AG20443 (cell line): ENCODE results near the gene COL15A1.

Experiments used
- DNase-seq: peaks from one replicate; pipeline ENCODE4 v3.0.0; 2012; ENCODE audit warnings: low spot score, mixed read lengths

COL15A1 gene

GRCh38 chr9:99015448-99015847, 71.7 kb downstream of the COL15A1 start:
- DNase-seq: no peak

DNA sequence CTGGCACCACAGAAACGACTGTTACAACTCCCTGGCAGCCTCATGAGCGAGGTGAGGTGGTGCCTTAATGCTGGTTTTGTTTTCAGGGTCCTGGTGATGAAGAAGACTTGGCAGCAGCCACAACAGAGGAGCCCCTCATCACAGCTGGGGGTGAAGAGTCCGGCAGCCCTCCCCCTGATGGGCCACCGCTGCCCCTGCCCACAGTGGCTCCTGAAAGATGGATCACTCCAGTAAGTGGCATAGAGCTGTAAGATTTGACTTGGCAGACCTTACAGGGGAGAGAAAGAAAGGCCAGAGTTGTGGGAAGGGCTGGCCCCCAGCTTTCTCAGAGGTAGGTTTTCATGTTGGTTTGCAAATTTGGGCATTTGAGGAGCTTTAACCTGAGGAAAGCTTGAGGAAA, 72.2 kb downstream of the COL15A1 start:
- no peak for DNase-seq

- DNase-seq: no peak
These were observed 73.1 kb downstream of the COL15A1 start for GRCh38 chr9:99016681-99017387.

- no peak for DNase-seq
These were observed 74.9 kb downstream of the COL15A1 start for GRCh38 chr9:99018653-99019052.

GRCh38 chr9:99019510-99020331, 76.0 kb downstream of the COL15A1 start:
- DNase-seq: peak; percentile 84

- no peak for DNase-seq
These were observed 77.2 kb downstream of the COL15A1 start for GRCh38 chr9:99020786-99021436.

- DNase-seq: no peak
These were observed 77.8 kb downstream of the COL15A1 start for GRCh38 chr9:99021512-99021911.

DNA sequence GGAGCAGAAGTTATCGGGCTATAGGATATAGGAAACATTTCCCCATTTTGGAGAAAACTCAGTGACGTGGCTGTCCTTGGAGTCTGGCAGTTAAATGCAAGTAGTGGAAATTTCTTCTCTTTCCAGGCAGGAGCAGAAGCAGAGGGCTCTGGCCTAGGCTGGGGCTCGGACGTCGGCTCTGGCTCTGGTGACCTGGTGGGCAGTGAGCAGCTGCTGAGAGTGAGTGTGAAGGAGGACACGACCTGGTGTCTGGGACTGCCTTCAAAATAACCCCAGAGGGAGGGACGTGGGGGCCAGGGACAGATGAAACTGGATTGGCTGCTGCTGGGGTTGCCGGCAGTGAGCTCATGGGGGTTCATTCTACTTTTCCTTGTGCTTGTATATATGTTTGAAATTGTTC, 79.5 kb downstream of the COL15A1 start:
- DNase-seq: no peak

GRCh38 chr9:99023831-99024230, 80.1 kb downstream of the COL15A1 start:
- DNase-seq: no peak

DNA sequence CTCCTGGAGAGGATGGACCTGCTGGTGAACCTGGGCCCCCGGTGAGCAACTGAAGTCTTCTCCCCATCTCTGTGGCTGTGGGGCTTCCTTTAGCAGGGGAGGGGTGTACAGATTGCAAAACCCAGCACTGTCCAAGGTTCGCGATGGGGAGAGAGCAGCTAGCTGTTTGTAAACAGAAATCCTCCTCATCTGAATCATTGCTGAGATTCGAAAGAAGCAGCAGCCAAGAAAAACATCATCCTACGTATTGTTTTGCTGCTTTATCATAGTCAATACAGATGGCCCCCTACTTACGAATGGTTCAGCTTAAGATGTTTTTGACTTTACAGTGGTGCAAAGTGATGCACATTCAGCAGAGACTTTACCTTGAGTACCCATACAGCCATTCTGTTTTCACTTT, 81.3 kb downstream of the COL15A1 start:
- DNase-seq: no peak

GRCh38 chr9:99025616-99026270, 82.0 kb downstream of the COL15A1 start:
- DNase-seq: no peak

DNA sequence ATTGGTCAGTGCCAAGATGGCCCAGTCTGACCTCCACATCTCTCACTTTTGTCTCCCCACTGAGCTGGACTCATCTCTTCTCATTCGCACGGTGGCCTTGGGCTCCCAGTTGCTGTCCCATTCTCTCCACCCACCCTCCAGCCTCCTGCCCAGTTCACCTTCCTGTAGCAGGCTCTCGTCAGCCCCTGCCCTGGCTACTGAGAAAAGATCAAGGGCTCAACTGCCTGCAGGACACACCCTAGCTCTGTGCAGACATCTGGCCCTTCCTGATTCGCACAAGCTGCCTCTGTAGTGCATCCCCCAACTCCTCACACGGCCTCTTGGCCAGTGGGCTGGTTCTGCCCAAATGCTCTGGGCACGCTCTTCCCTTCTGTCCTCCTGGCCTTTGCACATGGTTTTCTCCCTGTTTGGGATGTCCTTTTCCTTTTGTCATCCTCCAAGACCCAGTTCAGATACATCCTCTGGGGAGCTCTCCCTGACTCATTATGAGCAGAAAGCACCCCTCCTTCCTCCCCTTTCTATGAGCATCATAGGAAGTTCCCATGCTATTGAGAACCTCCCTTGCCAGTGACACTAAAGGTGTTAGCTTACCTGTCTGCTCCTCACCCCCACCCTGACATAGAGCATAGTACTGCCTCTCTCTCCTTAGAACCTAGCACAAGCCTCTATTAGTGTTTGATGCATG, 82.7 kb downstream of the COL15A1 start:
- no peak for DNase-seq

- DNase-seq: no peak
These were observed 83.2 kb downstream of the COL15A1 start for GRCh38 chr9:99026956-99027298.

- DNase-seq: no peak
These were observed 83.7 kb downstream of the COL15A1 start for GRCh38 chr9:99027443-99027842.

- DNase-seq: no peak
These were observed 85.5 kb downstream of the COL15A1 start for GRCh38 chr9:99029083-99029645.

DNA sequence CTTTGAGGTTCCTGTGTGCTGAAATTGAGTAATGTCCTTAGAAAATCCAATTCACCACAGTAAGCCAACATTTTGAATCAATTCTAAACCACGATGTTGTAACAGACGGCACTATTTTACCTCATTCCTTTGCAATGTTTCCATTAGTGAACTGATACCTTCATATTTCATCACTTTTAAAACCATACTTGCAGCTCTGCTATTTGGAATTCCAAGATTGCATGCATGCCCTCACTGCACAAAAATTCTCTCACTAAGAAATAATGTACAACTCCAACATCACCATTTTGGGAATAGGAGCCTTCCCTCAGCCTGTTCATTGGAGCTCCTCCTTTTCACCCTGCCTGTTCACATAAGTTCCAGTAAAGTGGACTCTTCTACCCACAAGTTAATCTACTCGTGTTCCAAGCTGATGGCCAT, 86.4 kb downstream of the COL15A1 start:
- DNase-seq: peak; percentile 78

GRCh38 chr9:99030610-99031109, 87.0 kb downstream of the COL15A1 start:
- DNase-seq: no peak

DNA sequence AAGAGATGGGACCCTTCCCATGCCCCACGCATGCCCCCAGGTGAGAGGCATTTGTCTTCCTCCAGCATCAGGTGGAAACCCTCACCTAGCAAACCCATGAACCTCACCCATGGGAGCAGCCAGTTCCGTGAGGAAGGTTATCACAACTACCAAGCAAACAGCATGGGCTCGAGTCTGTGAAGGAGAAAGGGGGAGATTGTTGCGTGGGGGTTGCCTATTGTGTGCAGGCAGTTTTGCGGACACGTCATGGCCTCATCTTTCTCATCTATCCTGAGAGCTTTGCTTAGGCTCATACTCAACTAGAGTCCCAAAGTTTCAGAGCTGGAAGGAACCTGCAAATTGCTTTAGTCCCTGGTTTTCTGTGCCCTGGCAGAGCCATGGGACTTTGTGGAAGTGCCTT, 87.6 kb downstream of the COL15A1 start:
- no peak for DNase-seq

GRCh38 chr9:99031994-99032393, 88.3 kb downstream of the COL15A1 start:
- DNase-seq: no peak

DNA sequence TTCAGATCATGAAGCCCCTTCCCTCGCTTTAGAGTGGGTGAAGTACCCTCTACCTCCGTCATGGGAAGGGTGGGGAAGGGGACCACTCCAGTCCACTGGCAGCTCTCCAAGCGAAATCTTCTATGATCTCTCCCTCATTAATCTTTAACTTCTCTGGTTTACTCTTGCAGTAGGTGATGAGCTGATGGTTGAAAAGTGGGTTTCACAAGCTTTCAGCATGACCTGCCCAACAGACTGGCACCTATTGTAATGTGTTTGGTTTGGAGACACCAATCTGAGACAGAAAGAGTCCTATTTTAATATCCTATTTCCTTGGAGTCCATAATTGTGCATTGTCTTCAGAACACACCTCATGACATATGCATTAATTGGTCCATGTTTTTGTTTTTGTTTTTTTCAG, 90.4 kb downstream of the COL15A1 start:
- DNase-seq: no peak

DNA sequence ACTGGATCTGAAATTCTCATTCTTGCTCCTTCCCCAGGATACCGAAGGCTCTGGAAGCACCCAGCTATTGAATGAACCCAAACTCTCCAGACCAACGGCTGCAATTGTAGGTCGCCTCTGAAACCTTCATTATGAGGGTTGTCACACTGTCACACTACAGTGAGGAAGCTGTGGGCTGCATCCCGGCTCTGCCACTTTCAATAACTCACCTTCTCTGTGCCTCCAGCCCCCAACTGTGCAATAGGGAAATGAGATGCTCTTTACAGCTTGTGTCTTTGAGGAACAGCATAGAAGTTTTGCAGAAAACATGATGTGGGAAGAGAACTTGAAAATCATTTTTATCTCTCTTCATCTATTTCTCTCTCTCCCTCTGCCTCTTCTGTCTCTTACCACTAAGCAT, 91.6 kb downstream of the COL15A1 start:
- no peak for DNase-seq
